Stimulated activated CD8-positive, alpha-beta memory T cell treated with anti-CD3 and anti-CD28 coated beads, Interleukin-2, amount 100 ng/mL, for 1 hour (primary cell): ENCODE measurements around the gene CPED1.
"Not testable (repeated sequence)": the region's sequence is repeated elsewhere in the genome, so short reads cannot be mapped to it uniquely, and the experiment has no call there.

Experiments
- DNase-seq, 2 donors: peaks; one replicate each; pipeline ENCODE4 v3.0.0-alpha.2; 2020; ENCODE audit warnings: low read depth in 2 of 2

The CPED1 gene

DNA sequence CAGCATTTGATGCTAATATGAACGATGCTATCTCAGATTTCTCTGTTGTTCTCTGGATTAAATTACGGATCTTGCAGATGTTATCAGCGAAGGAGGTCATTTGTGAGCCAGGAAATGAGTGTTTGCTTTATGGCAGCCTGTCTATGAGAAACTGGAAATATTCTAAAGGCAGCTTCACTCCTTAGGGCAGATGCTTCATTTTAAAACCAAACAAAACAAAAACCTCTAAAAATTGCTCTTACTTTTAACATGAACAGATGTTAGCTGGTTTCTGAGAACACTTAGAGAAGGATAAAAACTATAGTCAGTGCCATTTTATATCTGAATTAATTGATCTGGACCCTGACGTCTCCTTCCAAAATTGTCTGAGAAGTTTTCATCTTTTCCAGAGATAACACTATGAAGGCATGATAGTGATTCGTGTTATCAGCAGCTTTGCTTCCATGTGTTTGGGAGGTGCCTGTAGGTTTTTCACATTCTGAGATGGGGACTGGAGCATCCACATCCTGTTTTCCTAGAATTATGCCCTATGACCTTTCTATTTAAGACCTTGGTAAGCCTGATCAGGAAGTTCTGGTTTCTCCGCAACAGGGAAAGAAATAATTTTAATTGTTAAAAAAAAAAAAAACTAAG is 53.1 kb downstream of the CPED1 start:
- no peak for DNase-seq

DNA sequence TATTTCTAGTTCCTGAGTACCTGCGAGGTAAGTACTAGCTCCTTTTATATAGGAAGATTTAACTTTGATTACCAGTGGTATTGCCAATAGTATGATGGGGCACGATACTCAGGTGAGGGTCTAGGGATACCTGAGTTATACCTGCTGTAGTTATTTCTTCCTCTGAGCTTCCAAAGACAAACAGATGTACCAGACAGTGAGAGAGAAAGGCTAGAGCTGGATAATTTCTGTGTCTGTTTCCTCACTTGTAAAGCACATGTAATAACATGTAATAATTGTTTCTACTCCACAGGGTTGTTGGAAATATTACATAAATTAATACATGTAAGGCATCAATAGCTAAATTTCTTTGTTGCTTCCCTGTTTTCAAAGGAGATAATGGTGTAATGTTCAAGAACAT is 53.7 kb downstream of the CPED1 start:
- no peak for DNase-seq

DNA sequence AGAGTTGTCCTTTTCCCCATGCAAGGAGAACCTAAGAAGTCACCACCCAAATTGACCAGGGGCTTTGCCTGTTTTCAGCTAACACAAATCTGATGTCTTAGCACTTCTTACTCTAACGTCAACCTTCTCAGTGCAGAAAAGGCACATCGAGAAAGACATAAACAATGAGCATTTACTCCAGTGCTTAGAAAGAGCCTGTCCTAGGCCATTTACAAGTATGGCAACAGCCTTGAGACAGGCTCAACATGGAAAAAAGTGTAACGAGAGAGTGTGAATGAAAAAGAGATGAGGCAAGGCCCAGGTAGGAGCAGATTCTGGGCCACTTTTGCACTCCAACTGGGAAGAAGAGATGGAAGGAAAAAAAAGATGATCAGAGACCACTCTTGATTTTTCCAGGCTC is 54.4 kb downstream of the CPED1 start:
- DNase-seq = no peak

DNA sequence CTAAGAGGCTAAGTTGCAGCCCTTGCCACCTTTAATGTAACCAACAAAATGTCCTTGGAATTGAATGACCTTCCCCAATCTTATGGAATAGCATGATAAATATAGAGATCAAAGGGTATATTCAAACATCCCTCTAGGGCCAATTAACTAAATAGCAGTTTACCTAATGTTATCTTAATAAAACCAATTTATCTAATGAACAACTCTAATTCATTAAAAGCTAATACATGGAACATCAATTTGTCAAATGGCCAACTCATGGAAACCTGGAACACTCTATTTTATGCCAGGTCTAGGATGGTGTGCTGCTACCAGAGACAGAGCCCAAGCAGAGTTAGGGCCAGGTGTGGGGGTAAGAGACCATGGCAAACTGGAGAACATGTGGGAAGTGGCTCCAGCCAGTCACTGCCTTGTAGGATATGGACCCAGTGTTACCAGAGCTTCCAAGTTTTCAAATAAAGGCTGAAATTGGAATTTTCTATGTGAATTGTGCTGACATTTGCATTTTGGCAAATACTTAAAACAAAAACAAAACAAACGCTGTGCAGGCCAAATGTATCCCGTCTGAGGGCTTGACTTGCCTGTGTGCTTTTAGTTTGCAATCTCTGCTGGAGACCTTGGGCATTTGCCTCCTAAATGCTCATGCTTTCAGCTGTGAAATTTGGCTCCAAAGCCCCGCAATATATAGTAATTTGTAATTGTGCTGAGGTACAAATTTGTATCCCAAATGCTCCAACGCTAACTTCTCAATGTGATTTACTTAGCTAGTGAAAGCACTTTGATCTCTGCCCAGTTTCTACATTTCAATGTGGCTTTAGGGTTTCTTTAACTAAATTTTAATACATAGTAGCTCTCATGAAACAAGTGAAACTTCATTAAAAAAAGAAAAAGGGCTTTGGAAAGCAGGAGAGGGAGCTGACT is 55.1 kb downstream of the CPED1 start:
- no peak for DNase-seq

DNA sequence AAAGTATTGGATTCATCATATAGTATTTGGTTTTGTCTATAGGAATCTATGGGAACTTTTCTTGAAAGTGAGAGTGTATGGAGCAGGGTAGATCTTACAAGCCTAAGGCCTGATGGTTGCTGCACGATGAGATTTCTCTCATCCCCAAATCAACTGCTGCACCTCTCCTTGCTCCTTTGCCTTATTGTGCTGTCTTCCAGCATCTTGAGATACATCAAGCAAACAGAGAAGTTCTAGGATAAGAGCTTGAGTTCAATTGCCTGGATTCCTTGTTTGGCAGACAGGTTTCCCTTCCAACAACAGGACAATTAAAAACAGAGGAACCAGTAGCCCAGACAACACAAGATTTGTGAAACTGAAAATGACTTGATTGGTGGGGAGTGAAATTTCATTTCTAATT is 56.6 kb downstream of the CPED1 start:
- DNase-seq = no peak

DNA sequence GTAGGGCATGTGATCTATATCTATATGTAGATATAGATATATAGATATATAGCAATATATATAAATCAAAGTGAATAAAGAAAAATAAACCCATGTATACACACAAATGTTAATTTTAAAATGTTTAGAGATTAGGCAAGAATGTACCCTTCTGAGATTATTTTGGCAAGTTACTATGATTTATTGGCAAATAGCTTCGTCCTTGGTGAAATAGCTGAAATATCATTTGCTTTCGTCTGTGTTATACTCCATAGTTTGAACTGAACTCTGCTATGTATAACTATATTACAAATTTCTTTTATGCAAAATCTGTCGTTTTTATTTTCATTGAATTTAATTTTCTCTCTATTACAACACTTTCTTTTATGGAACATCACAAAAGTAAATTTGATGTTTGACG is 57.5 kb downstream of the CPED1 start:
- no peak for DNase-seq

DNA sequence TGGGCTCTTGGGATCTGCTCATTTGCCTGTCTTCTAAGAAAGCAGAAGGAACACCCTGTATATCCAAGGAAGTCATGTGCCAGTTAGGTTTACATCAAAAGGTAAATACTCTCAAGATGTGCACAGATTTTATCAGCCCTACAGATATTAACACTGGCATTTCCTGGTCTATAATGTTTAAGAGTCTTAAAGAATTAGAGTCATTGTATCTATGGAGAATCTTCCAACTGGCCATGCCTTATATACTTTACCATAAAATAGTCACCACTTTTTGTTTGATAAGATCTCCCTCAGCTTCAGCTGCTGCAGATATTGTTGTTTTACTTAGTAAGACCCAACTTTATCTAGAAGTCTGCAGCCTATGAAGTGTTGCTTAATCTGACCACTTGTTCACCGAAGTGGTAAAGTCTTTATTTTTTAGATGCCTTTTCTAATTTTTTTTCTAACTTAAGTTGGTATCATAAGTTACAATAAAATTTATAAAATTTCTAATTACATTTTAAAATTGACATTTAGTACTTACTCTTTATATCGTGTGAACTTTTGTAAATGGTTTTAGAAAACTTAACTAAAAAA is 58.5 kb downstream of the CPED1 start:
- DNase-seq = no peak

DNA sequence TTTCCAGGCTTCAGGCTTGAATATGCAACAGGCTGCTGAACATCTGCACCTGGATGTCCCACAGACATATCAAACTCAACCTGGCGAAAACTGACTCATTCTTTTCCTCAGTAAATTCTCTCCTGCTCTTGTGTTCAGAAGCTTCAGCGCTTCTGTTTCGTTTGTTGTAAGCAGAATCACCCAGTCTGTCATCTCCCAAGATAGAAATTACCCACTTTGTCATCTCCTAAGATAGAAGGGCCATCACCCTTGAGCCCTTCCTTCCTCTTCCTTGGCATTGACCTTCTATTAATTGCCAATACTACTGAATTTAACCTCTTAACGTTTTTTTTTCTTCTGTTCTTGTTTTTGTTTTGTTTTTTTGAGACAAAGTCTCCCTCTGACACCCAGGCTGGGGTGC is 59.7 kb downstream of the CPED1 start:
- DNase-seq = no peak

DNA sequence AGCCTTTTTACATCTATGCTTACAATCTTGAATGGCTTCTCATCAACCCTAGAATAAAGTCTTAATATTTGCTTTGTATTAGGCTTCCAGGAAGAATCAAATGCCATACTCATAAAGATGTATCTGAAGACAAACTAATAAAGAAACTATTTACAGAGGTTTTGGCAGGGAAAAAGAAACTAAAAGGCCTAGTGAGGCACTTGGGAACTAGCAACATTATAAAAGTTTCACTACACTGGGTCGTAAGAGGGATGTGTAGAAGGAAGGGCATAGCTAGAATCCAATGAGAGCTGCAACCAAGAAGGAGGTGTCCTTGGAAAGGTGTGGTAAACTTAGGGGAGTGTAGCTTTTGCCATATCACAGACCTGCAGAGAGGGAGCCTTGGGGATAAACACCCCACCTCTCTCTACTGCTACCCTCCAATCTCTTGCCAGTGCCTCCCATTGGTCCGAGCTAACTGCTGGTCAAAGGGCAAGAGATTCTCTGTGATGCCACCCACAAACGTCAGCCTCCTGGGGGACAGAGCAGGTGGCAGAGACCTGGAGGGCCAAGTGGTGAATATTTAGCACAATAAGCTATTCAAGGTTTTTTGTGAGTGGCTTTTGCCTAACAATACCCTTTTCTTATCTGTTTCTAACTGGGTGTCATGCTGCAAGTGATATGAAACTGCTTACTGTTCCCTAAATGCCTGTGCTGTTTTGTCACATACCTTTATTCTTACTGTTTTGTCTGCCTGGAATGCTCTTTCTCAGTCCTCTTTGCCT is 60.7 kb downstream of the CPED1 start:
- no peak for DNase-seq

DNA sequence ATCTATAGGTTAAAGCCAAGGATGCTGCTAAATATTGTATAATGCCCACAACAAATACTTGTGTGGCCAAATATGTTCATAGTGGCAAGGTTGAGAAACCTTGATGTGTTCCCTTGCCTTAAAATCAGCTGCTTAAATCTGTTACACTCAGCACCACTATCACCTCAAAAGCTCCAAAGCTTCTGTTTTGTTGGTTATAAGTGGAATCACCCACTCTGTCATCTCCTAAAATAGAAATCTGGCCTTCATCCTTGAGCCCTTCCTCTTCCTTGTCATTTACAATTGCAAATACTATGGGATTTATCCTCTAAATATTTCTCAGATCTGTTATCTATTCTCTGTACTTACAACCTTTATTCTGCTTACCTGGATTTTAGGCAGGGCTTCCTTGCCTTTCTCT is 61.4 kb downstream of the CPED1 start:
- DNase-seq = no peak

DNA sequence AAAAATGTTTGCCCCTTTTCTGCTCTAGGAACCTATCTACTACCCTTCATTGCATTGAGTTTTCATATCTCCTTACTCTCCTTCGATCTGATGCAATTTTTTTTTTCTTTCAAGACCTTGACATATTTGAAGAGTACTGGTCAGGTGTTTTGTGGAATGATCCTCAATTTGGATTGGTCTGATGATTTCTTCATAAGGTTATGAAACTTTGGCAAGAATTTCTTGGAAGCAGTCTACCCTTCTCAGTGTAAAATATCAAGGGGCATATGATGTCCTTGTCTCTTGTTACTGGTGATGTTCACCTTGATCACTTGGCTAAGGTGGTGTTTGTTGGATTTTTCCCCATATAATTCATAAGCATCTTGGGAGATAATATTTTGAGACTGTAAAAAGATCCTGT is 64.7 kb downstream of the CPED1 start:
- no peak for DNase-seq

DNA sequence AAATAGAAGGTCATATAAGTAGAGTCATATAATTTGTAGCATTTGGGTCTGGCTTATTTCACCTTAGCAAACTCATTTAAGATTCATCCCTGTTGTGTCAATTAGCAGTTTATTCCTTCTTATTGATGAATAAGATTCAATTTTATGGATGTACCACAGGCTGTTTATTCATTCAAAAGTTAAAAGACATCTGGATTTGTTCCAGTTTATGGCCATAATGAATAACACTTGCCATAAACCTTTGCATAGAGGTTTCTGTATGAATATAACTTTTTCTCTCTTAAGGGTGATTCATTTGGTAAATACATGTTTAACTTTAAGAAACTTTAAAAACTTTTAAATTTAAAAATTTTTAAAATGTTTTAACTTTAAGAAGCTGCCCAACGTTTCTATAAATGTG is 66.4 kb downstream of the CPED1 start:
- no peak for DNase-seq

DNA sequence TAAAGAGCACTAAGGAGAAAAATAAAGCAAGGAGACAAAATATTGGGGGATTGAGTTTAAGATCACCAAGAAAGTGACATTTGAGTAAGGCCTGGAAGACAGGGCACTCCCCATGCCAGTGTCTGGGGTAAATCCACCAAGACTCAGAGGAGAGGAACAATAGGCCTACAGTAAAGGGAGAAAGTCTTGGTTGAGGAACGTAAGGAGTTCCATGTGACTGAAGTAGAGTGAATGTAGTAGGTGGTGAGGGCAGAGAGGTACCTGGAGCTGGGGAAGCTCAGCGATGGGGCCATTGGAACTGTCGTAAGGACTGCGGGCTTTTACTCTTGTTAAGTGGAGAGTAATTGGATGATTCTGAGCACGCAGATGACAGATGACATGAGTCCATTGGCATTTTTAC is 69.4 kb downstream of the CPED1 start:
- DNase-seq = no peak

DNA sequence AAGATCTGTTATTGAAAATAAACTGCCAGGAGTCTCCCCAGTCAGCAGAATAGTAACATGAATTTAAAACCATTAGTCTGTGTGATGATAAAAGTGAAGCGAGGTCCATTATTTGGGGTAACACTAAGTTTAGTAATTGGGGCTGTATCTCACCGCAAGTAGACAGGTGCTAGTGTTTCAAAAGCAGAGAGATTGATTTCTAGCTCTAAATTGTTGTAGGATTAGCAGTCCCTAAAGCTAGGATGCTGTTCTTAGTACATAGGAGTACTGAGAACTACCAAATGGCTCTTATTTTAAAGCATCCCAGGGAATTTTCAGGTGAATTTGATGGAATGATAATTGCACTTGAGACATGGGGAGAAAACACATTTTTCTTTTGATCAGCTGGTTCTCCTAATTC is 70.5 kb downstream of the CPED1 start:
- DNase-seq = no peak

DNA sequence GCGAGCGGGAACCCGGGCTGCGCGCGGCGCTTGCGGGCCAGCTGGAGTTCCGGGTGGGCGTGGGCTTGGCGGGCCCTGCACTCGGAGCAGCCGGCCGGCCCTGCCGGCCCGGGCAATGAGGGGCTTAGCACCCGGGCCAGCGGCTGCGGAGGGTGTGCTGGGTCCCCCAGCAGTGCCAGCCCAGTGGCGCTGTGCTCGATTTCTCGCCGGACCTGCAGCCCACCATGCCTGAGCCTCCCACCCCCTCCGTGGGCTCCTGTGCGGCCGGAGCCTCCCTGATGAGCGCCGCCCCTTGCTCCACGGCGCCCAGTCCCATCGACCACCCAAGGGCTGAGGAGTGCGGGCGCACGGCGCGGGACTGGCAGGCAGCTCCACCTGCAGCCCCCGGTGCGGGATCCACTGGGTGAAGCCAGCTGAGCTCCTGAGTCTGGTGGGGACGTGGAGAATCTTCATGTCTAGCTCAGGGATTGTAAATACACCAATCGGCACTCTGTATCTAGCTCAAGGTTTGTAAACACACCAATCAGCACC is 71.5 kb downstream of the CPED1 start:
- not testable (repeated sequence) for DNase-seq

DNA sequence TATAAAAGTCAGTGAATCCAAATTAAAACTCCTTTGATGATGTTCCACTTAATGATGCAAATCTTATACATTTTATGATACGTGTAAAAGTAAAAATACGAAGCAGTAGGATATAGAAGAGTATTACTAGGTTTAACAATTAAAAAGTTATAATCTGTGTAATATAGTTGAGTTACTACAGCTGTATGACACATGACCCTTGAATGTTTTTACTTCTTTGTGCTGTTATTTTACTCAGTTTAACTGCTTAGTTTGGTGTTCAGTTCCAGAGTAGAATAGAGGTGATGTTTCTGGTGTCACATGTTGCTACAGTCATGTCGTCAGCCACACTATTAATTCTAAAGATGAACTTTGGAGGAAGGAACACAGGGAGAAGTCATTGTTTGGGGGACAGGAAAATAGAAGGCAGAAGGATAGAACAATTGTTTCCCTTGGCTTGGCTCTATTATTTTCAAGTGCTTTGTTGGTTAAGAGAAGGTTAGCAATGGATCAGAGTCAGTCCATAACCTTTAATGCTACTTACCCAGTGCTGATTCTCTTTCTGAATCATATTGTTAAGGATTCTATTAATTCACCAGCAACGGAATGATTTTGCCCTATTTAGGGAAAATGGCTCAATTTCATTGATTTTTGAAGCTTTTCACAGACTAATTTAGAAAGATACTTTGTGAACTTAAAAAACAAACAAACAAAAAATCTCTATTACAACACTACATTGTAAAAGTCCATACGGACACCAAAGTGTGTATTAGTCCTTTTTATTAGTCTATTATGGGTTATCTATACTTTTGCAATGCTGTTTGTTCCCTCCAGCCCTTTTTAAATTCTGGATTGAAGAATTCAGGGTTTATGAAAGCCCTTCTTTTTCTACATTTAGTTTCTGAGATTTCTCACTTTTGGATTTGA is 73.4 kb downstream of the CPED1 start:
- no peak for DNase-seq

DNA sequence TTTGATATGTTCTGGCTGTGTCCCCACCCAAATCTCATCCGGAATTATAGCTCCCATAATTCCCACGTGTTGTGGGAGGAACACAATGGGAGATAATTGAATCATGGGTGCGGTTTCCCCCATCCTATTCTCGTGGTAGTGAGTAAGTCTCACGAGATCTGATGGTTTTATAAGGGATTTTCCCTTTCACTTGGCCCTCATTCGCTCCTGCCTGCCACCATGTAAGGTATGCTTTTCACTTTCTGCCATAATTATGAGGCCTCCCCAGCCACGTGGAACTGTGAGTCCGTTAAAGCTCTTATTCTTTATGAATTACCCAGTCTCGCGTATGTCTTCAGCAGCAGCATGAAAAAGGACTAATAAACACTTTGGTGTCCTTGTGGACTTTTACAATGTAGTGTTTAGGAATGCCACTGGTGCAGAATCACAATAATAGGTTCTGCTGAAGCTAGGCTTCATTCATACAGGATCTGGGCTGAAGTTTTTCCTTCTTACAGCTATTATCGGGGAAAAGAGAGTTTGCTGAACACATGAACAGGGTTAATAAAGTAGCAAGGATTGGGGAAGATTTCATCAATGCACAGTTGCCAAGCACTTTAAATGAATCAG is 74.3 kb downstream of the CPED1 start:
- DNase-seq = no peak

DNA sequence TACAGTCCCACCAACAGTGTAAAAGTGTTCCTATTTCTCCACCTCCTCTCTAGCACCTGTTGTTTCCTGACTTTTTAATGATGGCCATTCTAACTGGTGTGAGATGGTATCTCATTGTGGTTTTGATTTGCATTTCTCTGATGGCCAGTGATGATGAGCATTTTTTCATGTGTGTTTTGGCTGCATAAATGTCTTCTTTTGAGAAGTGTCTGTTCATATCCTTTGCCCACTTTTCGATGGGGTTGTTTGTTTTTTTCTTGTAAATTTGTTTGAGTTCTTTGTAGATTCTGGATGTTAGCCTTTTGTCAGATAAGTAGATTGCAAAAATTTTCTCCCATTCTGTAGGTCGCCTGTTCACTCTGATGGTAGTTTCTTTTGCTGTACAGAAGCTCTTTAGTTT is 79.2 kb downstream of the CPED1 start:
- not testable (repeated sequence) for DNase-seq

DNA sequence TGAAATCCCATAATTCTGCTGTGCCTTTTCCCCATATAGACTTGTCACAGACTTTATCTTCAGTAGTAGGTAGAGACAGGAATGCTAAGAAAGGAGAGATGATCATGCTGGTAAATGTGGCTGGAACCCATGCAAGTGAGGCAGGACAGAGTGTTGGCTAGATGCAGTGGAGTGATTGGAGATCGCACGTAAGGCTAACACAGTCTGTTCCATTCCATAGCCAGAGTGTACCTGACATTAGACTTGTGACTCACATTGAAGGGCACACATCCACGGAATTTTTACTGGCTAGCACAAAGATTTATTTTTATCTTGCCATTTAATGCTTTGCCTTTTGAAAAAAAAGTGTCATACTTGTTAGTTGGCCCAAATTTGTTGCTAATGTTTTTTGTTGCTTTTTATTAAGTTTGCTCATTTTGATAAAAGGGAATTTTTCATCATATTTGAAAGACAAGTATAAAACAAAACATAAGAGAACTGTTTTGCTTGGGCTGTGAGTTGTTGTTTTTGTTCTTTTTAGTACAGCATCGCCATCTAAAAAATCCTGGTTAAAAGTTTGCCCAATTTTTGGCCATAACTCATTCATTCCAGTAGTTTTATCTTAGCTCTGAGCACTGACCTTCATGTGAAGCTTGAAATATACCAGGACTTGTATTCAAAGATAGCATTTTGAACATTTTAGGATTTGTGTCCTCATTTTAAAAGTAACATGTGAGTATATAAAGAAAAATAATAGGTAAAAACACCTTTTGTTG is 81.0 kb downstream of the CPED1 start:
- no peak for DNase-seq

DNA sequence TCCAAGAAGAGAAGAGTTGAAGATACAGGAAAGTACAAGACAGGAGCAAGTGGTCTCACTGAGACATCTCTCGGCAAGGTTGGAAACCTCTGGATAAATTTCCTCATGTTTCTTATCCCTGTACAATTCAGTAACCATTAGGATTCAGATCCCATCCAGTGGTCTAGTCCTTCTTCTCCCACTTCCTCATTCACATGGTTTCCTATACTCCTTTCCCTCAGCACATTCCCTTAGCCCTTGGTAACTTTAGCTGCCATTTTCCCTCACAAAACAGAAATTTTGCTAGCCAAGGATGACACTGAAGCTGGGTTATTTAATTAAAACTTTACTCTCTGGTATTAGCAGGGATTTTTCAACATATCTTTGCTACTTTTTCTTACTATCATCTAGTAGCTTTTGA is 82.6 kb downstream of the CPED1 start:
- DNase-seq = no peak
